H1 (cell line): ENCODE results near the gene FAM120A. TPM values are rescaled to one million over a fixed set of nuclear protein-coding genes. Genes with fewer than 3 reads are reported as not detected.

Experiments
- CTCF ChIA-PET: fragments of 300-600 bp; sonication (Branson Sonifier 250); formaldehyde crosslinking; loops from one replicate; lab custom pipeline; 2021; ENCODE audit not compliant: partially characterized antibody; lab: Charles Lee
- POLR2A ChIA-PET: fragments of 300-600 bp; sonication (Branson Sonifier 250); formaldehyde crosslinking; loops from one replicate; lab custom pipeline; 2021; ENCODE audit warnings: inconsistent platforms; ENCODE audit not compliant: partially characterized antibody; lab: Charles Lee
- DNase-seq, 2 experiments: peaks; one replicate each; pipeline versions ENCODE4 v3.0.0 to v3.0.0-alpha.2; 2010 to 2022; ENCODE audit warnings: low spot score in 2 of 2, low read depth in 1 of 2, mixed read lengths in 1 of 2
- FAIRE-seq: peaks from 2 replicates; lab custom pipeline; 2011; peaks lifted over from hg19 to GRCh38; lab: Jason Lieb, UNC
- H2AFZ ChIP-seq: 2 replicates; pipeline ENCODE4 v1.8.1; 2012; ENCODE audit warnings: low read length, inconsistent platforms
- H2AK5ac ChIP-seq: 2 replicates; pipeline ENCODE4 v1.6.1; 2013; ENCODE audit warnings: low read depth, low read length
- H2BK120ac ChIP-seq: replicated peaks from 2 replicates; pipeline ENCODE3; 2013; ENCODE audit warnings: low read depth, low read length, inconsistent platforms
- H2BK12ac ChIP-seq: 2 replicates; pipeline ENCODE4 v1.6.1; 2013; ENCODE audit warnings: low read depth, low read length
- H2BK15ac ChIP-seq: 2 replicates; pipeline ENCODE4 v1.6.1; 2013; ENCODE audit warnings: low read length
- H2BK20ac ChIP-seq: 2 replicates; pipeline ENCODE4 v1.6.1; 2013; ENCODE audit warnings: low read length
- H2BK5ac ChIP-seq: 2 replicates; pipeline ENCODE4 v1.6.1; 2013; ENCODE audit warnings: low read depth, low read length
- H3K14ac ChIP-seq: 2 replicates; pipeline ENCODE4 v1.6.1; 2013; ENCODE audit warnings: inconsistent platforms; ENCODE audit not compliant: insufficient read length
- H3K18ac ChIP-seq: 2 replicates; pipeline ENCODE4 v1.6.1; 2013; ENCODE audit warnings: low read length; ENCODE audit errors: extremely low read depth
- H3K23ac ChIP-seq: 2 replicates; pipeline ENCODE4 v1.6.1; 2013; ENCODE audit warnings: inconsistent platforms; ENCODE audit not compliant: insufficient read length
- H3K23me2 ChIP-seq: 2 replicates; pipeline ENCODE4 v1.6.1; 2013; ENCODE audit warnings: low read depth, low read length
- H3K27ac ChIP-seq: 2 replicates; pipeline ENCODE4 v1.6.1; 2011; ENCODE audit warnings: low read depth, low read length, inconsistent platforms
- H3K27me3 ChIP-seq, 4 experiments: replicated peaks in 1 of 4; 1 replicate in 1 of 4; 2 replicates in 3 of 4; pipeline versions ENCODE4 v1.6.1 to v1.8.1; 2011 to 2013; ENCODE audit warnings: low read length in 3 of 4, mild to moderate bottlenecking in 3 of 4, inconsistent platforms in 2 of 4, mixed read lengths in 2 of 4, moderate library complexity in 1 of 4; ENCODE audit not compliant: control insufficient read depth in 3 of 4, insufficient read depth in 3 of 4; ENCODE audit errors: extremely low read depth in 1 of 4
- H3K36me3 ChIP-seq, 4 experiments: 2 replicates each; pipeline versions ENCODE4 v1.6.1 to v1.8.1; 2011 to 2013; ENCODE audit warnings: mild to moderate bottlenecking in 4 of 4, low read length in 3 of 4, moderate library complexity in 2 of 4, control low read depth in 1 of 4, inconsistent platforms in 1 of 4; ENCODE audit not compliant: insufficient read depth in 4 of 4, control insufficient read depth in 2 of 4
- H3K4ac ChIP-seq: replicated peaks from 2 replicates; pipeline ENCODE3; 2013; ENCODE audit warnings: low read length, low read depth, mixed read lengths, inconsistent platforms; ENCODE audit not compliant: insufficient read length
- H3K4me1 ChIP-seq, 4 experiments: replicated peaks in 1 of 4; 1 replicate in 1 of 4; 2 replicates in 3 of 4; pipeline versions ENCODE4 v1.6.1 to v1.8.1; 2011 to 2013; ENCODE audit warnings: low read length in 3 of 4, inconsistent platforms in 2 of 4, mixed read lengths in 1 of 4; ENCODE audit not compliant: insufficient read depth in 4 of 4, control insufficient read depth in 3 of 4
- H3K4me2 ChIP-seq, 2 experiments: 2 replicates each; pipeline versions ENCODE4 v1.6.1 to v1.8.1; 2011 to 2013; ENCODE audit warnings: low read depth in 2 of 2, low read length in 2 of 2, control low read depth in 1 of 2, inconsistent platforms in 1 of 2, mild to moderate bottlenecking in 1 of 2; ENCODE audit not compliant: insufficient read depth in 1 of 2
- H3K4me3 ChIP-seq, 4 experiments: fragments of 200-600, 300-600 bp in 1 of 4; sonication (generic), shearing (Covaris generic), sonication (Bioruptor Twin) in 1 of 4; 2 replicates each; pipeline versions ENCODE4 v1.5.1 to v1.8.1; 2011 to 2016; ENCODE audit warnings: low read length in 4 of 4, low read depth in 3 of 4, control low read depth in 2 of 4, inconsistent platforms in 2 of 4, mild to moderate bottlenecking in 2 of 4, mixed read lengths in 1 of 4, moderate library complexity in 1 of 4; ENCODE audit not compliant: insufficient read depth in 2 of 4; ENCODE audit errors: extremely low read depth in 1 of 4
- H3K56ac ChIP-seq: replicated peaks from 2 replicates; pipeline ENCODE3; 2013; ENCODE audit warnings: low read depth, mild to moderate bottlenecking, mixed read lengths, low read length, inconsistent platforms; ENCODE audit not compliant: insufficient read length
- H3K79me1 ChIP-seq: 2 replicates; pipeline ENCODE4 v1.6.1; 2013; ENCODE audit warnings: low read depth, low read length, control low read depth
- H3K79me2 ChIP-seq, 2 experiments: 2 replicates each; pipeline versions ENCODE4 v1.6.1 to v1.8.1; 2012 to 2013; ENCODE audit warnings: low read length in 2 of 2, mild to moderate bottlenecking in 2 of 2, inconsistent platforms in 1 of 2; ENCODE audit not compliant: insufficient read depth in 2 of 2, control insufficient read depth in 1 of 2
- H3K9ac ChIP-seq, 4 experiments: replicated peaks in 1 of 4; 1 replicate in 1 of 4; 2 replicates in 3 of 4; pipeline versions ENCODE4 v1.6.1 to v1.8.1; 2011 to 2013; ENCODE audit warnings: low read depth in 3 of 4, low read length in 3 of 4, control low read depth in 2 of 4, mild to moderate bottlenecking in 2 of 4, moderate library complexity in 2 of 4, inconsistent platforms in 1 of 4; ENCODE audit errors: extremely low read depth in 1 of 4
- H3K9me3 ChIP-seq, 2 experiments: 2 replicates each; pipeline versions ENCODE4 v1.6.1 to v1.8.1; 2012 to 2013; ENCODE audit warnings: mild to moderate bottlenecking in 2 of 2, moderate library complexity in 2 of 2, control low read depth in 1 of 2, inconsistent platforms in 1 of 2, low read depth in 1 of 2, low read length in 1 of 2, mixed read lengths in 1 of 2; ENCODE audit not compliant: insufficient read depth in 2 of 2
- H4K20me1 ChIP-seq, 2 experiments: replicated peaks in 1 of 2; 2 replicates each; pipeline versions ENCODE3 to v1.8.1; 2011 to 2013; ENCODE audit warnings: inconsistent platforms in 2 of 2, low read length in 2 of 2, mild to moderate bottlenecking in 1 of 2; ENCODE audit not compliant: insufficient read depth in 2 of 2, control insufficient read depth in 1 of 2
- H4K5ac ChIP-seq: 2 replicates; pipeline ENCODE4 v1.6.1; 2013; ENCODE audit warnings: low read length, low read depth, mixed read lengths, inconsistent platforms; ENCODE audit not compliant: insufficient read length
- H4K8ac ChIP-seq: 2 replicates; pipeline ENCODE4 v1.8.0; 2013; ENCODE audit warnings: mild to moderate bottlenecking, moderate library complexity, low read length, inconsistent platforms; ENCODE audit not compliant: insufficient read depth; ENCODE audit errors: extremely low read depth
- H4K91ac ChIP-seq: replicated peaks from 2 replicates; pipeline ENCODE3; 2013; ENCODE audit warnings: low read length, mixed read lengths, inconsistent platforms; ENCODE audit not compliant: insufficient read length
- ASH2L ChIP-seq: fragments of 200-600, 300-600 bp; sonication (generic); IDR thresholded peaks from one replicate; pipeline ENCODE4 v1.7.1; 2017; ENCODE audit warnings: low read length
- BCL11A ChIP-seq, 2 experiments: IDR thresholded peaks; one replicate each; pipeline ENCODE4 v1.6.1; 2011; ENCODE audit warnings: low read depth in 2 of 2, low read length in 2 of 2, mild to moderate bottlenecking in 2 of 2
- CTCF ChIP-seq, 3 experiments: IDR thresholded peaks; 1 replicate in 2 of 3; 2 replicates in 1 of 3; pipeline versions ENCODE4 v1.5.1 to v1.6.1; 2011; ENCODE audit warnings: low read length in 3 of 3, mild to moderate bottlenecking in 3 of 3, inconsistent platforms in 2 of 3, low read depth in 1 of 3, moderate library complexity in 1 of 3; ENCODE audit not compliant: insufficient read depth in 1 of 3; ENCODE audit errors: control extremely low read depth in 1 of 3
- EP300 ChIP-seq, 2 experiments: IDR thresholded peaks; 1 replicate in 1 of 2; 2 replicates in 1 of 2; pipeline ENCODE4 v1.6.1; 2011 to 2012; ENCODE audit warnings: low read depth in 2 of 2, low read length in 2 of 2, mild to moderate bottlenecking in 2 of 2, borderline replicate concordance in 1 of 2, inconsistent platforms in 1 of 2, moderate library complexity in 1 of 2
- FOSL1 ChIP-seq: IDR thresholded peaks from 2 replicates; pipeline ENCODE4 v1.6.1; 2011; ENCODE audit warnings: mild to moderate bottlenecking, low read depth, low read length, moderate library complexity; ENCODE audit not compliant: insufficient read depth
- GTF2F1 ChIP-seq: IDR thresholded peaks from 2 replicates; pipeline ENCODE4 v1.6.1; 2012; ENCODE audit warnings: low read depth, low read length, improper control_type of control experiment, borderline replicate concordance
- HDAC6 ChIP-seq: IDR thresholded peaks from one replicate; pipeline ENCODE4 v1.7.1; 2012; ENCODE audit warnings: low read depth, mild to moderate bottlenecking, inconsistent platforms, low read length, moderate library complexity
- JUN ChIP-seq: IDR thresholded peaks from 2 replicates; pipeline ENCODE4 v1.6.1; 2011; ENCODE audit warnings: low read depth, mild to moderate bottlenecking, improper control_type of control experiment, low read length
- JUND ChIP-seq: IDR thresholded peaks from 2 replicates; pipeline ENCODE4 v1.6.1; 2011; ENCODE audit warnings: mild to moderate bottlenecking, improper control_type of control experiment, low read length
- KDM1A ChIP-seq: fragments of 200-600, 300-600 bp; sonication (generic); IDR thresholded peaks from 2 replicates; pipeline ENCODE4 v1.7.1; 2016; ENCODE audit warnings: mild to moderate bottlenecking, low read length, borderline replicate concordance
- KDM5A ChIP-seq: fragments of 200-600 bp; IDR thresholded peaks from 2 replicates; pipeline ENCODE4 v1.7.1; 2012; ENCODE audit warnings: mild to moderate bottlenecking, low read length, inconsistent platforms, mixed read lengths
- SAP30 ChIP-seq: fragments of 300-600 bp; sonication (generic); IDR thresholded peaks from 2 replicates; pipeline ENCODE4 v1.7.1; 2012; ENCODE audit warnings: low read length, moderate library complexity, mild to moderate bottlenecking, inconsistent platforms; ENCODE audit not compliant: insufficient read depth, insufficient replicate concordance
- SUZ12 ChIP-seq: fragments of 200-600 bp; sonication (generic); IDR thresholded peaks from 2 replicates; pipeline ENCODE4 v1.6.1; 2012; ENCODE audit warnings: mild to moderate bottlenecking, inconsistent platforms, low read length, moderate library complexity, mixed read lengths
- polyA plus RNA-seq, 7 experiments: library from polyadenylated mRNA; depleted of rRNA in 3 of 7; stranded (reverse) in 5 of 7; unstranded in 2 of 7; fragments of >200 nt in 5 of 7; fragments of 200-250 nt in 2 of 7; gene quantifications; 1 replicate in 5 of 7; 2 replicates in 1 of 7; 4 replicates in 1 of 7; pipeline versions ENCODE4 v1.2.1 to v1.2.3, GENCODE V29; 2011 to 2013; ENCODE audit warnings: missing spikeins in 2 of 7, mixed read lengths in 2 of 7
- total RNA-seq: library from RNA; stranded (reverse); fragmentation: NEBNext Ultra II Directional; extraction: Animal tissue kit (Norgen Biotek cat#: 25700); gene quantifications from 2 replicates; pipeline ENCODE4 v1.2.1, GENCODE V29; 2021

The FAM120A gene
- total and polyA plus RNA-seq, 2 of the 8 experiments (the other 6 are each of a cell fraction or from before 2014, with no cell fraction given) = 24.9 to 54.7 TPM

- H3K4me2 ChIP-seq = no peak overlapping the region
- FAIRE-seq (no peak), DNase-seq (no peak)
- H4K5ac ChIP-seq = no peak overlapping the region
- no peak overlapping the region for H4K91ac ChIP-seq
- no peaks in the 10 kb centered on the region for H3K79me2 ChIP-seq
- no peak overlapping the region for H2AFZ ChIP-seq
- no peaks in the 10 kb centered on the region for H4K20me1 ChIP-seq
- H3K9me3 ChIP-seq = no peaks in the 10 kb centered on the region; a peak in 1 of 4 replicates
- H3K18ac ChIP-seq = no peak overlapping the region
- ChIA-PET POLR2A (no interaction called here), CTCF (no interaction called here)
- no peak overlapping the region for H2BK5ac ChIP-seq
- H3K79me1 ChIP-seq = no peaks in the 10 kb centered on the region
- no peak overlapping the region for H3K9ac ChIP-seq
- H3K4me1 ChIP-seq = no peaks in the 10 kb centered on the region
- H3K36me3 ChIP-seq = no peaks in the 10 kb centered on the region
- no peak overlapping the region for H3K27ac ChIP-seq
- H3K4me3 ChIP-seq = no peak overlapping the region
- H3K27me3 ChIP-seq = no peaks in the 10 kb centered on the region
- no peak overlapping the region for H2AK5ac ChIP-seq
- H2BK120ac ChIP-seq = no peak overlapping the region
- no peak overlapping the region for H3K4ac ChIP-seq
- H2BK12ac ChIP-seq = no peak overlapping the region
- H3K14ac ChIP-seq = no peak overlapping the region
- H4K8ac ChIP-seq = no peak overlapping the region
- no peak overlapping the region for H3K56ac ChIP-seq
- H2BK20ac ChIP-seq = no peak overlapping the region
- no peaks in the 10 kb centered on the region for H3K23me2 ChIP-seq
- H3K23ac ChIP-seq = no peak overlapping the region
- no peak overlapping the region for H2BK15ac ChIP-seq
- TF ChIP-seq CTCF (IDR thresholded peaks at IDR 0.05; ENCODE audit: control extremely low read depth in 1 of 3, insufficient read depth in 1 of 3, low read depth in 1 of 3, low read length in 3 of 3) (no peak), FOSL1 (no peak), JUND (no peak), JUN (no peak), GTF2F1 (no peak), ASH2L (no peak), KDM1A (no peak), BCL11A (IDR thresholded peaks at IDR 0.05; ENCODE audit: low read depth in 2 of 2, low read length in 2 of 2) (no peak), EP300 (IDR thresholded peaks at IDR 0.05; ENCODE audit: borderline replicate concordance in 1 of 2, low read depth in 2 of 2, low read length in 2 of 2) (no peak), HDAC6 (no peak), KDM5A (no peak), SAP30 (no peak), SUZ12 (no peak)
Observed at GRCh38 chr9:93413530-93413929, 38.0 kb upstream of the FAM120A start.
